22Rv1 (cell line): ENCODE results near the gene RABL6.

ENCODE experiments used
- ZFX ChIP-seq: fragments of 450-650 bp; IDR thresholded peaks from 2 replicates; pipeline ENCODE4 v1.6.1; 2017; ENCODE audit warnings: antibody characterized with exemption, borderline replicate concordance
- TF ChIP-seq, protein P1 (sequence below): fragments of 450-650 bp; IDR thresholded peaks from 2 replicates; pipeline ENCODE4 v1.5.1; 2017; ENCODE audit warnings: mild to moderate bottlenecking

DNA sequence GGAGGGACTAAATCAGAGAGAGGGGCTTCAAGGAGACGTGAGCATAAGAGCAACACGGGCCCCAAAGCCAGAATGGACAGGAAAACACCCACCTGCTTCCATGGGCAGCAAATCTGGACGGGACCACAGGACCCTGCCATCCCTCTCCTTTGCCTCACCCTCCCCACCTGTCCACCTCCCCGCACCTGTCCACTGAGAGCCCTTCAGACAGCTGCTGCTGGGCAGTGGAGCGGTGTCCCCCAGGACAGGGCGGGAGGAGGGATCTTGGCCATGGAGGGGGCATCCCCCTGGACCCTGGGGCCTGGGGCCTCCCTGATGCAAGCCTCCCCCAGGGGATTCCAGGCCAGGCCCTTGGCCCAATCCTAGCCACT is 9.1 kb upstream of the RABL6 start:
- TF ChIP-seq, protein P1, sequence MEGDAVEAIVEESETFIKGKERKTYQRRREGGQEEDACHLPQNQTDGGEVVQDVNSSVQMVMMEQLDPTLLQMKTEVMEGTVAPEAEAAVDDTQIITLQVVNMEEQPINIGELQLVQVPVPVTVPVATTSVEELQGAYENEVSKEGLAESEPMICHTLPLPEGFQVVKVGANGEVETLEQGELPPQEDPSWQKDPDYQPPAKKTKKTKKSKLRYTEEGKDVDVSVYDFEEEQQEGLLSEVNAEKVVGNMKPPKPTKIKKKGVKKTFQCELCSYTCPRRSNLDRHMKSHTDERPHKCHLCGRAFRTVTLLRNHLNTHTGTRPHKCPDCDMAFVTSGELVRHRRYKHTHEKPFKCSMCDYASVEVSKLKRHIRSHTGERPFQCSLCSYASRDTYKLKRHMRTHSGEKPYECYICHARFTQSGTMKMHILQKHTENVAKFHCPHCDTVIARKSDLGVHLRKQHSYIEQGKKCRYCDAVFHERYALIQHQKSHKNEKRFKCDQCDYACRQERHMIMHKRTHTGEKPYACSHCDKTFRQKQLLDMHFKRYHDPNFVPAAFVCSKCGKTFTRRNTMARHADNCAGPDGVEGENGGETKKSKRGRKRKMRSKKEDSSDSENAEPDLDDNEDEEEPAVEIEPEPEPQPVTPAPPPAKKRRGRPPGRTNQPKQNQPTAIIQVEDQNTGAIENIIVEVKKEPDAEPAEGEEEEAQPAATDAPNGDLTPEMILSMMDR, result no peak
- TF ChIP-seq ZFX, result no peak
